Naive B cell (primary cell): ENCODE data around the gene AGBL4. TPM values are rescaled to one million over a fixed set of nuclear protein-coding genes. Genes with fewer than 3 reads are reported as not detected.
"Not testable (repeated sequence)": the region's sequence is repeated elsewhere in the genome, so short reads cannot be mapped to it uniquely, and the experiment has no call there.

Experiments used
- ATAC-seq, 2 donors: fragments of 150-1000 bp; cut with Tn5 transposase; 2 replicates each; pipeline ENCODE4 v1.10.0; 2021; ENCODE audit warnings: low read depth in 2 of 2, mild to moderate bottlenecking in 2 of 2, moderate library complexity in 2 of 2
- DNase-seq: peaks from one replicate; pipeline ENCODE4 v3.0.0; 2022
- H3K27ac Mint-ChIP-seq, 6 donors: one replicate each; pipeline ENCODE4 v1.8.0; 2020 to 2022; ENCODE audit warnings: mild to moderate bottlenecking in 6 of 6, mixed read lengths in 6 of 6, moderate library complexity in 5 of 6, inconsistent platforms in 2 of 6
- H3K27me3 Mint-ChIP-seq, 3 donors: one replicate each; pipeline ENCODE4 v1.8.0; 2021 to 2022; ENCODE audit warnings: mixed read lengths in 3 of 3, mild to moderate bottlenecking in 1 of 3
- H3K36me3 Mint-ChIP-seq, 2 donors: one replicate each; pipeline ENCODE4 v1.8.0; 2020 to 2022; ENCODE audit warnings: mixed read lengths in 2 of 2, inconsistent platforms in 1 of 2, mild to moderate bottlenecking in 1 of 2
- H3K4me1 Mint-ChIP-seq, 3 donors: one replicate each; pipeline ENCODE4 v1.8.0; 2020 to 2022; ENCODE audit warnings: mixed read lengths in 3 of 3, inconsistent platforms in 1 of 3, mild to moderate bottlenecking in 1 of 3, moderate library complexity in 1 of 3
- H3K4me3 Mint-ChIP-seq, 8 donors: one replicate each; pipeline ENCODE4 v1.8.0; 2020 to 2022; ENCODE audit warnings: mild to moderate bottlenecking in 8 of 8, mixed read lengths in 8 of 8, moderate library complexity in 8 of 8, inconsistent platforms in 2 of 8
- H3K9me3 Mint-ChIP-seq, 7 donors: one replicate each; pipeline ENCODE4 v1.8.0; 2020 to 2022; ENCODE audit warnings: mixed read lengths in 7 of 7, mild to moderate bottlenecking in 5 of 7, inconsistent platforms in 2 of 7, moderate library complexity in 1 of 7
- polyA plus RNA-seq, 6 donors: library from polyadenylated mRNA; unstranded; fragments of 300-500 nt; fragmentation: Illumina TruSeq; gene quantifications; one replicate each; pipeline ENCODE4 v1.2.3, GENCODE V29; 2021; ENCODE audit warnings: low read depth in 6 of 6

The AGBL4 gene
- polyA plus RNA-seq, 6 donors from 2014 or later, result 0.18 to 0.32 (median 0.20) TPM; not detected in 3

GRCh38 chr1:48523558-48523957, 1500.2 kb downstream of the AGBL4 start:
- Mint-ChIP-seq H3K36me3 (no peaks in the 10 kb centered on the region), H3K4me3 (no peak overlapping the region), H3K27me3 (peaks cover 19 to 64% (median 24%) of the 10 kb centered on the region in 3 donors), H3K4me1 (no peaks in the 10 kb centered on the region), H3K9me3 (no peaks in the 10 kb centered on the region), H3K27ac (no peak overlapping the region)
- DNase-seq, result no peak
- no peak for ATAC-seq

GRCh38 chr1:48519896-48520295, 1503.9 kb downstream of the AGBL4 start:
- DNase-seq, H3K4me3 Mint-ChIP-seq, H3K9me3 Mint-ChIP-seq, H3K27ac Mint-ChIP-seq, H3K4me1 Mint-ChIP-seq, H3K36me3 Mint-ChIP-seq, ATAC-seq: not testable (repeated sequence)
- H3K27me3 Mint-ChIP-seq, result peaks cover 14 to 42% (median 20%) of the 10 kb centered on the region in 3 donors

- ATAC-seq (no peak), DNase-seq (no peak)
- H3K4me1 Mint-ChIP-seq, result no peaks in the 10 kb centered on the region
- H3K27ac Mint-ChIP-seq, result no peak overlapping the region
- no peaks in the 10 kb centered on the region for H3K36me3 Mint-ChIP-seq
- H3K4me3 Mint-ChIP-seq, result no peak overlapping the region
- H3K27me3 Mint-ChIP-seq, result peaks cover 17 to 29% (median 19%) of the 10 kb centered on the region in 3 donors
- no peaks in the 10 kb centered on the region for H3K9me3 Mint-ChIP-seq
These were observed 1516.9 kb downstream of the AGBL4 start for GRCh38 chr1:48506870-48507269.

GRCh38 chr1:48500541-48501450, 1523.0 kb downstream of the AGBL4 start:
- H3K4me1 Mint-ChIP-seq, result peaks cover 6 to 10% (median 9%) of the 10 kb centered on the region in 3 donors
- no peaks in the 10 kb centered on the region for H3K36me3 Mint-ChIP-seq
- peaks cover 0 to 8% (median 0%) of the 10 kb centered on the region in 3 donors for H3K27me3 Mint-ChIP-seq
- no peak overlapping the region for H3K4me3 Mint-ChIP-seq
- no peak for DNase-seq
- H3K9me3 Mint-ChIP-seq, result no peaks in the 10 kb centered on the region
- ATAC-seq, result no peak
- H3K27ac Mint-ChIP-seq, result peak overlapping the region in 2 of 6 donors; percentile 33 to 73

GRCh38 chr1:48499211-48499735, 1524.5 kb downstream of the AGBL4 start:
- ATAC-seq, result no peak
- H3K36me3 Mint-ChIP-seq, result no peaks in the 10 kb centered on the region
- peaks cover 0 to 5% (median 0%) of the 10 kb centered on the region in 3 donors for H3K27me3 Mint-ChIP-seq
- H3K4me3 Mint-ChIP-seq, result no peak overlapping the region
- no peaks in the 10 kb centered on the region for H3K9me3 Mint-ChIP-seq
- H3K27ac Mint-ChIP-seq, result peak overlapping the region in 1 of 6 donors; percentile 20
- no peak for DNase-seq
- H3K4me1 Mint-ChIP-seq, result peaks cover 6 to 10% (median 9%) of the 10 kb centered on the region in 3 donors

- Mint-ChIP-seq H3K9me3 (no peaks in the 10 kb centered on the region), H3K4me3 (peak overlapping the region in 2 of 8 donors; percentile 5 to 36)
These were observed 1525.5 kb downstream of the AGBL4 start for GRCh38 chr1:48498096-48498791.

GRCh38 chr1:48495911-48496310, 1527.8 kb downstream of the AGBL4 start:
- no peak for DNase-seq
- ATAC-seq, result no peak
- H3K9me3 Mint-ChIP-seq, result no peaks in the 10 kb centered on the region
- no peak overlapping the region for H3K4me3 Mint-ChIP-seq
- H3K27me3 Mint-ChIP-seq, result peaks cover 9 to 13% (median 12%) of the 10 kb centered on the region in 3 donors
- no peaks in the 10 kb centered on the region for H3K36me3 Mint-ChIP-seq
- H3K4me1 Mint-ChIP-seq, result peaks cover 6 to 10% (median 9%) of the 10 kb centered on the region in 3 donors
- no peak overlapping the region for H3K27ac Mint-ChIP-seq

More at GRCh38 chr1:48498096-48498791, 1525.5 kb downstream of the AGBL4 start:
- ATAC-seq, result peak; percentile 82 to 89
- peak; percentile 55 for DNase-seq
- H3K36me3 Mint-ChIP-seq, result no peaks in the 10 kb centered on the region
- H3K4me1 Mint-ChIP-seq, result peaks cover 6 to 10% (median 9%) of the 10 kb centered on the region in 3 donors
- H3K27me3 Mint-ChIP-seq, result no peaks in the 10 kb centered on the region
- H3K27ac Mint-ChIP-seq, result peak overlapping the region in 2 of 6 donors; percentile 50 to 62

- ATAC-seq (no peak), DNase-seq (no peak)
- Mint-ChIP-seq H3K36me3 (no peaks in the 10 kb centered on the region), H3K4me3 (no peak overlapping the region), H3K4me1 (peaks cover 6 to 10% (median 9%) of the 10 kb centered on the region in 3 donors), H3K27me3 (peaks cover 13 to 19% (median 17%) of the 10 kb centered on the region in 3 donors), H3K9me3 (no peaks in the 10 kb centered on the region), H3K27ac (no peak overlapping the region)
These were observed 1528.6 kb downstream of the AGBL4 start for GRCh38 chr1:48495166-48495565.

- Mint-ChIP-seq H3K4me3 (no peak overlapping the region), H3K27ac (no peak overlapping the region), H3K36me3 (no peaks in the 10 kb centered on the region), H3K27me3 (peaks cover 13 to 20% (median 17%) of the 10 kb centered on the region in 3 donors), H3K4me1 (peaks cover 6 to 10% (median 9%) of the 10 kb centered on the region in 3 donors), H3K9me3 (no peaks in the 10 kb centered on the region)
- ATAC-seq (no peak), DNase-seq (no peak)
These were observed 1529.6 kb downstream of the AGBL4 start for GRCh38 chr1:48493970-48494769.

GRCh38 chr1:48493041-48493440, 1530.7 kb downstream of the AGBL4 start:
- H3K9me3 Mint-ChIP-seq, result no peaks in the 10 kb centered on the region
- H3K36me3 Mint-ChIP-seq, result no peaks in the 10 kb centered on the region
- no peak overlapping the region for H3K4me3 Mint-ChIP-seq
- H3K4me1 Mint-ChIP-seq, result peaks cover 0 to under 1% (median 0%) of the 10 kb centered on the region in 3 donors
- no peak for ATAC-seq
- H3K27me3 Mint-ChIP-seq, result peaks cover 17 to 20% (median 17%) of the 10 kb centered on the region in 3 donors
- DNase-seq, result no peak
- H3K27ac Mint-ChIP-seq, result no peak overlapping the region

- H3K4me3 Mint-ChIP-seq, result no peak overlapping the region
- H3K27ac Mint-ChIP-seq, result peak overlapping the region in 1 of 6 donors; percentile 16
- peaks cover 17 to 20% (median 17%) of the 10 kb centered on the region in 3 donors for H3K27me3 Mint-ChIP-seq
- no peaks in the 10 kb centered on the region for H3K9me3 Mint-ChIP-seq
- DNase-seq (no peak), ATAC-seq (no peak)
- H3K4me1 Mint-ChIP-seq, result no peaks in the 10 kb centered on the region
- H3K36me3 Mint-ChIP-seq, result no peaks in the 10 kb centered on the region
These were observed 1531.4 kb downstream of the AGBL4 start for GRCh38 chr1:48492392-48492791.

GRCh38 chr1:48488721-48489120, 1535.0 kb downstream of the AGBL4 start:
- peaks cover 17 to 20% (median 17%) of the 10 kb centered on the region in 3 donors for H3K27me3 Mint-ChIP-seq
- ATAC-seq, result no peak
- H3K4me3 Mint-ChIP-seq, result no peak overlapping the region
- no peak for DNase-seq
- H3K4me1 Mint-ChIP-seq, result no peaks in the 10 kb centered on the region
- H3K9me3 Mint-ChIP-seq, result no peaks in the 10 kb centered on the region
- H3K27ac Mint-ChIP-seq, result no peak overlapping the region
- no peaks in the 10 kb centered on the region for H3K36me3 Mint-ChIP-seq
